Stimulated activated CD4-positive, alpha-beta T cell treated with anti-CD3 and anti-CD28 coated beads, Interleukin-12 subunit alpha, Interleukin-12 subunit beta, amount 100 ng/mL, for 48 hours (primary cell): ENCODE measurements around the gene RC3H2.
"Not testable (repeated sequence)": the region's sequence is repeated elsewhere in the genome, so short reads cannot be mapped to it uniquely, and the experiment has no call there.

ENCODE experiments used
- DNase-seq, 3 donors: peaks; one replicate each; pipeline ENCODE4 v3.0.0-alpha.2; 2020; ENCODE audit warnings: low read depth in 2 of 3, low spot score in 1 of 3

RC3H2 gene

DNA sequence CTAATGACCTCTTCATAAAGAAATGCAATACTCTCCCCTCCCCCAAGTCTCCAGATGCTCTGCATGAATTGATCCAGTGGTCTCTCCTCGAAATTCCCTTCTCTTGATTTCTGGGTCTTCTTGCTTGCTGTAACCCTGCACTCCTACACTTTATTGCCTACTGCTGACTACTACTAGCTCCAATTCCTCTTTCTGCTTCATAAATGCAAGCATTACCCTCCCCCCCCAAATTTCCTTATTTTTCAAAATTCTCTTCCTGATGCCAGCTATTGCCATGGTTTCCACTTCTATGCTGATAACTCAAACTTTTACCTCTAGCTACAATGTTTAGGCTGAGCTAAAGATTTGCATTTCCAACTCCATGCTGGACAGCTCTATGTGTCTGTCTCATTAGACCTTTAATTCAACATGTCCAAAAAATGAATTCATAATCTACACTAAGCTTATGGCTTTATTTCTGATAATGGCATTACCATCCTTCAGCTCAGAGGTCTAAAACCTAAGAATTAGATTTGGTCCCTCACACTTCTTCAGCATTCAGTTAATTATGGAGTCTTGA, 24.7 kb upstream of the RC3H2 start:
- no peak for DNase-seq

DNA sequence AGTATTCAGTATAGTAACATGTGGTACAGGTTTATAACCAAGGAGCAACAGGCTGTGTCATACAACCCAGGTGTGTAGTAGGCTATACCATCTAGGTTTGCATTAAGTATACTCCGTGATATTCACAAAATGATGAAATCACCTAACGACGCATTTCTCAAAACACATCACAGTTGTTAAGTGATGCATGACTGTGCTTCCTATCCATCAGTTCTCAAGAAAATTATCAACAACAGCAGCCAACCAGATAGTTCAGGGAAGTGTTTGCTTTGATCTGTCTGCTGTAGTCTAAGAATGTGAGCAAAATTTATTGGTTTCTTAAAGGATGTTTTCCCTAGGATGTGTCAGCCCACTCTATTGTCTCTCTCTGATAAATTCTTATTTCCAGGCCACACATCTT, 18.8 kb upstream of the RC3H2 start:
- no peak for DNase-seq

DNA sequence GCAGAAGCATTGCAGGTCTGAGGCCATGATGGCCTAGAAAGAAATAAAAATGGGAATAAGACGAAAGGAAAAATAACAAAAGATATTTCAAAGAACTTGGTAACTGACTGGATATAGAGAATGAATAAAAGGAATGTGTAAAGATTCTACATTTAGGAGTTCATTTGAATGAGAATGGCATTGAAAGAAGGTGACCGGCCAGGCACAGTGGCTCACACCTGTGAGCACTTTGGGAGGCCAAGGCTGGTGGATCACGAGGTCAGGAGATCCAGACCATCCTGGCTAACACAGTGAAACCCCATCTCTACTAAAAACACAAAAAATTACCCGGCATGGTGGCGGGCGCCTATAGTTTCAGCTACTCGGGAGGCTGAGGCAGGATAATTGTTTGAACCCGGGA, 17.6 kb upstream of the RC3H2 start:
- DNase-seq: no peak

DNA sequence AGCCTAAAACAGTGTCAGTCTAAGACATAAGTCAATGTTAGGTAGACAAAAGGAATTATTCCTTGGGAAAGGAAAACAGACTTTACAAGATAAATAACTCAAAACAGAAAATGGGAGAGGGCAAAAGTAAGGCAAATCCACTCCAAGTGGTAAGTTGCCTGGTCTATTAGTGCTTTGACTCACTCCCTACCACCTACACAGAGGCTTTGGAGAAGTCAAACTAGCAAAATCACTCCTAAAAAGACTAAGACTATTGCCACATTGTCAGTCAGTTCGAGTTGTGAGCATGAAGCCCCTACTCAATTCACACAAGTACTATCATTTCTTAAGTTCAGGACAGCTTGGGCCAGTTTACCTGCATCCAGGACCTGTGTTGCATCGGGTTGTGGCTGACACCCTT, 13.2 kb upstream of the RC3H2 start:
- no peak for DNase-seq

DNA sequence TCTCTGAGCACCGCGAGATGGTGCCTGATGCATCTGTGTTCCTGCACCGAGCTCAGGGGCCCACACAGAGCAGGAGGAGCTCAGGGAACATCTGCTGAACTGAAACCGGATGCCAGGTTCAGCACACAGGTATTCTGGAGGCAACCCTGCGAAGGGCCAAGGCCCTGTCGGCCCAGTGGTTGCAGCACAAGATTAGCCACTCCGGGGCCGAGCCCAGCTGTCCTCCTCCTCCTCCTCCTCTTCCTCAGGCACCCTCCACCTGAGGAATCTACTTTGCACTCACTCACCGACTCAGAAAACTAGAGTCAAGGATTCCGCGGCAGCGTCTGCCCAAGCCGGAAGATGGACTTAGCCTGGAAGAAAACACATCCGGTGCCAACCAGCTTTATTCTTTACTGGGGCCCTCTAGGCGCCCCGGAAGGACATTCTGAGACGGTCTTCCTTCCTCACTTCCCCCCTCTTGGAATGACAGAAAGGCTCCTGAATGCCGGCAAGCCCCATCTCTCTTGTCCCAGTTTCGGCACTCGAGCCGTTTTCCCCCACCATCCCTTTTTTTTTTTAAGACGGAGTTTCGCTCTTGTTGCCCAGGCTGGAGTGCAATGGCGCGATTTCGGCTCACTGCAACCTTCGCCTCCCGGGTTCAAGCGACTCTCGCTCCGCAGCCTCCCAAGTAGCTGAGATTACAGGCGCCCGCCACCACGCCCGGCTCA, 8.0 kb upstream of the RC3H2 start, which contains the start of gene ZBTB6:
Gene ZBTB6, minus strand, starts transcription at position 360 of the 710 bp plus-strand sequence. CDS start 1,251 bp downstream, outside the sequence.
- peak; percentile 46 to 71 (median 63) for DNase-seq

DNA sequence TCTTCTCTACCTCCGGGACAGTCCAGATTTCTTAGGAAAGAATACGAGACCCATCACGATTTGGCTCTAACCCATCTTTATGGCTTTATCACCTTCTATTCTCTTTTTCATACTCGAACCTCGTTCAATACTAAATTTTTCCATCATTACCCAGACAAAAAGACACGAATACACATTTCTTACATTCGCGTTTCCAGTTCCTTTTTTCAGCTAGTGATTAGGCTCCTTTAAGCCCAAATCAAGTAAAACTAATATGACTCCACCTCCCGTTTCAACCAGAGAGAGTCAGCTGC, 7.5 kb upstream of the RC3H2 start:
- DNase-seq: no peak

DNA sequence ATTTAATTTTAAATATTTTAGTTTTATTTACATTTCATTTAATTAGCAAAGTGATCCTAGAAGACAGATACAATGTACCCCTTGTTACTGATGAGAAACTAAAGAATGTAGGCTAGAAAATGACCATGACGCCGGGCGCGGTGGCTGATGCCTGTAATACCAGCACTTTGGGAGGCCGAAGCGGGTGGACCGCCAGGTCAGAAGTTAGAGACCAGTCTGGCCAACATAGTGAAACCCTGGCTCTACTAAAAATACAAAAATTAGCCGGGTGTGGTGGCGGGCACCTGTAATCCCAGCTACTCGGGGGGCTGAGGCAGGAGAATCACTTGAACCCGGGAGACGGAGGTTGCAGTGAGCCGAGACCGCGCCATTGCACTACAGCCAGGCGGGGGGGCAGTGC, 963 bp upstream of the RC3H2 start:
- not testable (repeated sequence) for DNase-seq

DNA sequence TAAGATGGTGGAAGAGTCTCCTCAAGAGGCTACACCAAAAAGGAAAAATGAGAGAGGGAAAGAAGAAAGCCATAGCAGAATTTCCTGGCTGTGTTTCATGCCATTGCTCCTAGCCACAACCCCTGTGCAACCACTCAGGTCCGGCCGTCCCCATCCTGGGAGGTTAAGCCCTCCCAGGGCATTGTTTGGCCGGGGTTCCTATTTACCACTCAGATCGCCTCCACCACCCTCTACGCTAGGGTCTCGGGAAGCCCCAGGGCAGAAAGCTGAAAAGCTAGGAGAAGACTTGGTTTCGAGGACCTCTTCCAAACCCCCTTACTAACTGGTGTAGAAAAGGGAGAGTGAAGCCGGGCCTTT, 715 bp downstream of the RC3H2 start:
- peak in 2 of 3 donors; percentile 8 to 16 for DNase-seq

DNA sequence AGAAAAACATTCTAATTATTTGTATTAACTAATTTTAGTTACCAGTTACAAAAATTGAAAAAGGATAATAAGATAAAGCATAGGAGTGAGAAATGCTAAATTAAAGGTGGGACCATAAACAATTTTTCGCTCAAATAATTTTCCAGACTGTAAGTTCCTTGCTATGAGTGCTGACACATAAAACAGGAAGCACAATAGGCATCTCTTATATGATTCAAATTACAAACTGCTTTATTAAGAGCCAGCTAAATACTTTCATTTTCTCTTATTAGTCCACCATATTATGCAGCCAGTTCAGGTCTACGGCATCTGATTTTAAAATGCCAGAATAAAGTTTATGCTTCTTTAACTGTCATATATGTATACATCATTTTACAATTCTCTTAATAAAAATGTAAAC, 4.4 kb downstream of the RC3H2 start:
- no peak for DNase-seq

DNA sequence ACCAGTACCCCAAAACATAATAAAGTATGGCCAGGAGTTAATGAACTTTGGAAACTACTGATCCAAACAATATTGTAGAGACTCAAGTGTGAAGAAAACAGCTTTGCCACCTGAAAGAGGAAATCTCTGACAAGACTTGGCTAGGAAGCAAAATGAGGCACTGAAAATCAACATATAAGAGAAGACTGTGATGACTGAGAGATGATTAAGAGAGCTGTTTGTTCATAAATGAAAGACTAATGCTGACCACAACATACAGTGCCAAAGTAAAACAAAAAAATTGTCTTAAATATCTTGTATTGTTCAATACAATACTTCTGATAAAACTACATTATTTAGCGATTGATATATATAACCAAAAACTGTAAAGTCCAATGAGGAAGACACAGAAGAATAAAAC, 7.2 kb downstream of the RC3H2 start:
- DNase-seq: no peak

DNA sequence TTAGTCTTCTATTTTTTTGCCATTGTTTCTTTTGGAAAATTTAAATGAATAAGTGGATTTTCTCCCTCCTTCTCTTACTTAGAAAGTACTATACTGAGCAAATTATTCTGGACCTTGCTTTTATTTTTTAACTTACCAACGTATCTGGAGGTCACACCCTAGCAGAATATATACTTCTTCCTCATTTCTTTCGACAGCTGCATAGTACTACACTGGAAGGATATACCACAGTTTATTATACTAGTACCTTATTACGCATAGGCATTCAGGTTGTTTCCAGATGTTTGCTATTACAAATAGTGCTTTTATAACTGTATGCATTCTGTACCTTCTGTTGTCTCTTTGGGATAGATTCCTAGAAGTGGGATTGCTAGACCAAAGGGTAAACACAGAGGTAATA, 16.7 kb downstream of the RC3H2 start:
- DNase-seq: no peak

DNA sequence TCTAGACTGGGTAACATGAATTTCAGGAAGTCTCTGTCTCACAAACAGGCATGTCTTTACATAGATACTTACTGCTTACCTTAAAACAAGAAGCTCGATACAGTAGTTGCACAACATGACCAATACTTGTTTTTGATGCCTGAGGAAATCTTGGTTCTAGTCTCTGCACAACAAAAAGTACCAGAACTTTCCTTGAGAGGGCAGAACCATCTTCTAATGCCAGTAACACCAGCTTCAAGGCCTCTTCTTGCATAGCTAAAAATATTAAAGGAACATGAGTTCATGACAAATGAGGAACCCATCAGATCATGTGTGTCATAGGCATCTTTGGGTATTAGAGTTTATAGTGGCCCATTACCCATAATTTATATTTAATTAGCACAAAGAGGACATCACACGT, 22.0 kb downstream of the RC3H2 start:
- DNase-seq: no peak

DNA sequence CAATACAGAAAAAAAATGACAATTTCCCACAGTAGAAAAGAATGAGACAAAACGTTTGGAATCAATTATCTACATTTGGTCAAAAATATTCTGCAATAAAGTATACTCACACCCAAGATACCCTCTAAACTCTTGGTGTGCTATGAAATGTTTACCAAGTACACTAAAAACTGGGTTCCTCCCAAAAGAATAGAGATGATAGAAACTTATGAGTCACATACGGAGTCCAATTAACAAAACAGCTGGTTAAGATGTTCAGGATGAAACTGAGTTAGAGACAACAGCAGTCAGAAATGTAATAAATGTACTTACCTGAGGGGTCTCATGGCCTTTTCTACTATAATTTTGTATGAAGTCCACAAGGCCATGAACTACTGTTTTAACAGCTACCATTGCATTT, 25.7 kb downstream of the RC3H2 start:
- no peak for DNase-seq

DNA sequence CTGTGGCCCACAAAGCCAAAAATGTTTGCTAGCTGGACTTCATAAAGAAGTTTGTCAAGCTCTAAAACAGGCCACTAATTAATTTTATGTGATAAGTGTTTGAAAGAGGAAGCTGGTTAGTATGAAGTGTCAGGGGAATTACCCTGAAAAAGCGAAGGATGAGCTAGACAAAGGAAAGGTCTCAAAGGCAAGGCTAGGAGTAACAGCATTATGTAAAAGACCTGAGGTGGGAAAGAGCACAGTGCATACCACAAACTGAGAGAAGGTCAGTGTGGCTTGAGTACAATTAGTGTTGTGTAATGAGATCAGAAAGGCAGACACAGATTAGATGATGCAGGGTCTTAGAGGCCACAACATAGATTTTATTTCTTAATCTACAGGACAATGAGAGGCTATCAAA, 29.6 kb downstream of the RC3H2 start:
- DNase-seq: no peak

DNA sequence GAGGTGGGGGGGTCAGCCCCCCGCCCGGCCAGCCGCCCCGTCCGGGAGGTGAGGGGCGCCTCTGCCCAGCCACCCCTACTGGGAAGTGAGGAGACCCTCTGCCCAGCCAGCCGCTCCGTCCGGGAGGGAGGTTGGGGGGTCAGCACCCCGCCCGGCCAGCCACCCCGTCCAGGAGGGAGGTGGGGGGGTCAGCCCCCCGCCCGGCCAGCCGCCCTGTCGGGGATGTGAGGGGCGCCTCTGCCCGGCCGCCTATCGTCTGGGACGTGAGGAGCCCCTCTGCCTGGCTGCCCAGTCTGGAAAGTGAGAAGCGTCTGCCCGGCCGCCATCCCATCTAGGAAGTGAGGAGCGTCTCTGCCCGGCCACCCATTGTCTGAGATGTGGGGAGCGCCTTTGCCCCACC, 37.9 kb downstream of the RC3H2 start:
- not testable (repeated sequence) for DNase-seq

DNA sequence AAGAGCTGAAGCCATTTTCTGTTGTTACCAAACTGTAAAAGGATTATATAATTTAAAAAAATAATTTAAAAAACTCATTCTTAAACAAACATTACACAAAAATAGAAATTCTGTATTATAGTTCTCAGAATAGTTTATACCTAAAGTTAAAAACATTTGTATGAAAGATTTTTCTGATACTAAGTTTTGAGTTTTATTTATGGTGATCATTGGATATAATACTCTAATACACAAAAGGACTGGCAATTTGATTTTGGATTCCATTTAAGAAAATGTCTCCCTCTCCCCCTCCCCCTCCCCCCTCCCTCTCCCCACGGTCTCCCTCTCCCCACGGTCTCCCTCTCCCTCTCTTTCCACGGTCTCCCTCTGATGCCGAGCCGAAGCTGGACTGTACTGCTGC, 39.1 kb downstream of the RC3H2 start:
- no peak for DNase-seq

DNA sequence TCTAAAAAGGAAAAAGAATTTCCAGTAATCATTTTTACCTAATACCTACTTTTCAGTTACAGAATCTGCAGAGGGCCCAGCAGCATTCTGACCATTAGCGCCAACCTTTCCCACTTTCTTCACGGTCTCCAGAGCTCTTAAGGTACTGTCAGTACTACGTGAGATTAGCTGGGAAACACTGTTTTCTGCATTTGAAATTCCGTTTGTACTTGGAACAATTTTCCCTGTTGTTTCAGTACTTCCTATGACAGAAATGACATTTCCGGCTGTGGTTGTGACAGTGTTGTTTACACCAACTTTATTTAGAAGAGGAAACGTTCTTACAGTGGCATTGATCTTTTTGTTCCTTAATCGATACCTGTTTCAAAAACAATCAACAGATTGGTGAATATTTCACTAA, 39.9 kb downstream of the RC3H2 start:
- no peak for DNase-seq

DNA sequence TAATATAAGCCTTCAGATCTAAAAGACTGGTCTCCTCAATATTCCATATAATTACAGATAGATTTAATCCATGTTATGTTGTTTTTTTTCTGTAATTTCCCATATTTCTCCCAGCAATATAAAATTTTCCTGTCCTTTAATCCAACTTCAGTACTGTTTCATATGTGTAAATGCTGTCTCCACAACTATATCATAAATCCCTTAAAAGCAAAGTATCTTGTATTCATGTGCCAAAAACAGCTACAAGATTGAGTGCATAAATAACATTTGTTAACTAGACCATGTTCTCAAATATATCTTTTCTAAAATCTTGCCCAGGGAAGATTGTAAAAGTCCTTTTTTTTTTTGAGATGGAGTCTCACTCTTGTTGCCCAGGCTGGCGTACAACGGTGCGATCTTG, 41.8 kb downstream of the RC3H2 start:
- no peak for DNase-seq

DNA sequence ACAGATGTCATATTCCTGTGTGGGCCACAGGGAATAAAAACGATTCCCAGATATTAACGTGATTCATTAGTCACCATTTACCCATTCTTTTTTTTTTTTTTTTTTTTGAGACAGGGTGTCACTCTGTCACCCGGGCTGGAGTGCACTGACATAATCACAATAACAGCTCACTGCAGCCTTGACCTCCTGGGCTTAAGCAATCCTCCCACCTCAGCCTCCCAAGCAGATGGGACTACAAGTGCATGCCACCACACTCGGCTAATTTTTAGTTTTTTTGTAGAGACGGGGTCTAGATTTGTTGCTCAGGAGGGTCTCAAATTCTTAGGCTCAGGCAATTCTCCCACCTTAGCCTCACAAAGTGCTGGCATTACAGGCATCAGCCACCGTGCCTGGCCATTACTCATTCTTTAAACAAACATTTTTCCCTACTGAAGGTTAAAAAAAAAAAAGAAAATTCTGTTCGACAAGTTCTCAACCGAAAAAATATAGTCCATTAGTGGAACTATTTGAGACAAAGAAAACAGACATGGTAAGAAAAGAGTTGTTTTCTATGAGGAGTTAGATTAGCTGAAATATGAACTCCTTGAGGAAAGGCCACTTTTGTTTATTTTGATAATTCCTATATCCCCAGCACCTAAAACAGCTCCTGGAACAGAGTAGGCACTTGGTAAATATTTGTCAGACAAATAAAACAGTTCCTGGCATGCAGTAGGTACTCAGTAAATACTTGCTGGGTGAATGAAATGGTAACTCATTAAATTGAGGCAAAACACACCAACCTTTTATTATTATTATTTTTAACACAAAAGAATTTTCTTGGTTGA, 44.6 kb downstream of the RC3H2 start:
- no peak for DNase-seq

DNA sequence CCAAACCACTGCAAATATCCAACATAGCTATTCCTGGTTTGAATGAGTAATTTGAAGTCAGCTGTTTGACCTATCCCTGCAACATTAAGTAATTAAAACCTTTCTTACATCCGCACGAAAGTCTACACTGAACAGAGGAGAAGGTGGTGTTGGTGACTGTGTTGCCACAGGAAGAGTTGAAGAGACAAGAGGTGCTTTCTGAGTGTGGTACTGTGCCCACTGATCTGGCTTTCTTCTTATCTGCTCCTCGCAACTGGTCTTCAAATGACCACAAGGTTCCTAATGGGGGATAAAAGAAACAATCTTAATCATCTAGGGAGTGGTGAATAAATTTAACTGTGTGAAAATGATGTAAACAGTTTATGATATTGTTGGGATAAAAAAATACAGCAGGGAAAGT, 47.3 kb downstream of the RC3H2 start:
- no peak for DNase-seq

DNA sequence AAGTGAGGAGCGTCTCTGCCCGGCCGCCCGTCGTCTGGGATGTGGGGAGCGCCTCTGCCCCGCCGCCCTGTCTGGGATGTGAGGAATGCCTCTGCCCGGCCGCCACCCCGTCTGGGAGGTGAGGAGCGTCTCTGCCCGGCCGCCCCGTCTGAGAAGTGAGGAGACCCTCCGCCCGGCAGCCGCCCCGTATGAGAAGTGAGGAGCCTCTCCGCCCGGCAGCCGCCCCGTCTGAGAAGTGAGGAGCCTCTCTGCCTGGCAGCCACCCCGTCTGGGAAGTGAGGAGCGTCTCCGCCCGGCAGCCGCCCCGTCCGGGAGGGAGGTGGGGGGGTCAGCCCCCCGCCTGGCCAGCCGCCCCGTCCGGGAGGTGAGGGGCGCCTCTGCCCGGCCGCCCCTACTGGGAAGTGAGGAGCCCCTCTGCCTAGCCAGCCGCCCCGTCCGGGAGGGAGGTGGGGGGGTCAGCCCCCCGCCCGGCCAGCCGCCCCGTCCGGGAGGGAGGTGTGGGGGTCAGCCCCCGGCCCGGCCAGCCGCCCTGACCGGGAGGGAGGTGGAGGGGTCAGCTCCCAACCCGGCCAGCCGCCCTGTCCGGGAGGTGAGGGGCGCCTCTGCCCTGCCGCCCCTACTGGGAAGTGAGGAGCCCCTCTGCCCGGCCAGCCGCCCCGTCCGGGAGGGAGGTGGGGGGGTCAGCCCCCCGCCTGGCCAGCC, 52.9 kb downstream of the RC3H2 start:
- not testable (repeated sequence) for DNase-seq
